HG03442 (cell line): ENCODE results near the gene CNTN4.

ENCODE experiments used
- ATAC-seq: cut with Tn5 transposase; IDR thresholded peaks from one replicate; pipeline ENCODE4 v1.9.1; 2021; ENCODE audit warnings: mild to moderate bottlenecking, moderate library complexity; ENCODE audit not compliant: unreplicated experiment

Gene CNTN4

DNA sequence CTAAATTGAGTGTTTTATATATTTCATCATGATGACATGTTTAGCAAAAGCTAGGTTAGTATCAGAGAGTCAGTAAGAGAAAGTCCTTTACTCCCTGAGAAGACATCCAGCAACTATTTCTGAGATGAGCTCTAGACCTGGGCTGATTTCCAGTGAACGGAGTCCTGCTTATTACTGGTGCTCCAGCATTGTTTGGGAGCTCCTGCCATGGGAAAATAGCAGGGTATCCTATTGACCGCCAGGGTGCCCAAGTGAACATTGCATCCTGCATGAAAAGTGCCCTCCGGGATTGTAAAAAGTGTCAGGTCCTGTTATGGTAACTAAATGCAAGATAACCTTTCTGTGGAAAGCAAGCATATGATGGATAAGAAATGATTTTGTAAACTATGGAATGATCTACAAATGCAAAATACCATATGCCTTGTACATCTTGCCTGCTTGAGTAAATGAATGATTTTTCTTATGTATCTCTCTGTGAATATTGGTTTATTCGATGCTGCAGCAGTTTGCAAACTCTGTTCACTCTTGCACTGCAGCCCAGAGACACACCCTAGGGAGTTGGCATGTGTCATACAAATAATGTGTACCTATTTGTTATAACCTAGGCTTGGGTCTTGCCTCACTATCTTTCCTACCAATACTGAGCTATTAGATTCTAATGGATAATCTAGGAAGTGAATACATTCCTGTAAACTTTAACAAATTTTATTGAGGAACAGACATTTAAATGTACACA is 914.8 kb downstream of the CNTN4 start:
- no peak for ATAC-seq

- peak; percentile 86 for ATAC-seq
Observed at GRCh38 chr3:3015185-3016089, 916.8 kb downstream of the CNTN4 start.

DNA sequence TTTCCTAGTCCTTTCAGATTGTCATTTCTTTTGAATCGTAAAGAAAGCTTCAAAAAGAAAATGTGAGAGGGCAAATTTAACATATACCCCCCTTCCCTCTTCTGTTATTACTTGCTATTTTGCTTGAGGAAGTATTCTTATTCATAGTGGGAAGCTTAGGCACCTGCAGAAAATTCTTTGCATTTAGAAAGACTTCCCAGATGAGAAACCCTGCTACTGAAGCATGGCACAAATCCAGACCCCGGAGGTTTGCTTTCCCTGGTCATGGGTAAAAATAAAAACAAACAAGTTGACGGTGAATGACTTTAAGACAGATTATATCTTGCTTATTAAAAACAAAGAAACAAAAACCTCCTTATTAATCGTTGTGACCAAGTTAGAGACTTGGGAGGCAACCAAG is 917.6 kb downstream of the CNTN4 start:
- no peak for ATAC-seq

DNA sequence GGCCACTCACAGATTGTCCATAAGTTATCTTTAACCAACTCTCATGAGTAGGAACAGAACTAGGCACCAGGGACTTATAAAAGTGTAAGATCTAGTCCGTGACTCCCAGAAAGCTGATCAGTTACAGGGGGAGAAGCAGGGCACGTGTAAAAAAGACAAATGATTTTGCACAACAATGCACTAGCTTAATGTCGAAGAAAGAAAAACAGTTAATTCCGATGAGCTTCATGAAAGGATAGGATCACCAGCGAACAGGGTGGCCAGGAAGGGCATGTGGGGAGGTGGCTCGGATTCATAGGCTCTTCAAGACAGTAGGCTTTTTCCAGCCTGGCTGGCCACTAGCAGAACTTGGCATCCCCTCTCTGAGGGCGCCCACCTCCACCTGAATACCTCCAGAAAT is 921.5 kb downstream of the CNTN4 start:
- no peak for ATAC-seq

DNA sequence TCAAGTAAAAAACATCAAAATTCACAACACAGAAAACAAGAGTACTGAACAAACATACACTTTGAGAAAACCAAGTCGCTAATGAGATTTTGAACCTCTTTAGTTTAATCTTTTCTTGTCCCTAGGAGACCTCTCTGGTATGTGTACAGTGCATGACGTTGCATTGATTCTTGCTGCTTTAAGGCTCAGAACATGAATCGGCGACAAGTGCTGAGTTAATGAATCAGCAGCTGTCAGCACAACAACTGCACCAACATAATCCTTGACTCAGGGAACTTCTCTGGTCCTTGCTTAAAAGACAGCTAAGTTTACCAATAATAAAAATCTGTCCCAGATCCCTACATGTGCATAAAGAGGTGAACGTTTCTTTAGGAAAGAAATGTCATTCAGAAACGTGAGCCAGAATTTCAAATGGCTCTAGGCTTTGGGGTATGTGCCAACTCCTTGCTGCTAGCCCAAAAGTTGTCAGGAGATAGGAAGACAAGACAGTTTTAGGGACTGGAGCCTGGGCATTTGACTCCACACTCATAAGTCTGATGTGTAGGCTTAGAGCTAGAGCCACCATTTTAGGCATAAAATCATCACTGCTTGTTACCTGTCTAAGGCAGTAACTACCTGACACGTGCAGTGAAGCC is 924.6 kb downstream of the CNTN4 start:
- ATAC-seq = no peak

- ATAC-seq = peak; percentile 98
Observed at GRCh38 chr3:3027976-3028567, 929.4 kb downstream of the CNTN4 start.

DNA sequence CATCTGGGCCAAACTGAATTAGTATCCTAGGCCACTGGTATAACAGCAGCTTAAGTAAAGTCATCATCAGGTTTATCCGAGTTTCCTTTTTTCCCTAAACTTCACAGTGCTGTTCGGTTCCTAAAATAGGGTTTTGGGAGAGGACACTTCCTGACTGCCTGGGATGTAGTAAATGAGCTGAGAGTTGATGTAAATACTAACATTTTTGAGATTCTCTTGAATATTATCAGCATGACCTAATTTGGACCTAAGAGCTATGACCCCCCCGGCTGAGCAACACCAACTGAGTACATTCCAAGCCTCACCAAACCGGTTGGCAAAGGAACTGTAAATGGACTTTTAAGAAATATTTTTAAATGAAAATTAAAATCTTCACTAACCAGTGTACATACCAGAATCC is 932.7 kb downstream of the CNTN4 start:
- ATAC-seq = no peak

- ATAC-seq = no peak
Observed at GRCh38 chr3:3037156-3037555, 938.5 kb downstream of the CNTN4 start.

DNA sequence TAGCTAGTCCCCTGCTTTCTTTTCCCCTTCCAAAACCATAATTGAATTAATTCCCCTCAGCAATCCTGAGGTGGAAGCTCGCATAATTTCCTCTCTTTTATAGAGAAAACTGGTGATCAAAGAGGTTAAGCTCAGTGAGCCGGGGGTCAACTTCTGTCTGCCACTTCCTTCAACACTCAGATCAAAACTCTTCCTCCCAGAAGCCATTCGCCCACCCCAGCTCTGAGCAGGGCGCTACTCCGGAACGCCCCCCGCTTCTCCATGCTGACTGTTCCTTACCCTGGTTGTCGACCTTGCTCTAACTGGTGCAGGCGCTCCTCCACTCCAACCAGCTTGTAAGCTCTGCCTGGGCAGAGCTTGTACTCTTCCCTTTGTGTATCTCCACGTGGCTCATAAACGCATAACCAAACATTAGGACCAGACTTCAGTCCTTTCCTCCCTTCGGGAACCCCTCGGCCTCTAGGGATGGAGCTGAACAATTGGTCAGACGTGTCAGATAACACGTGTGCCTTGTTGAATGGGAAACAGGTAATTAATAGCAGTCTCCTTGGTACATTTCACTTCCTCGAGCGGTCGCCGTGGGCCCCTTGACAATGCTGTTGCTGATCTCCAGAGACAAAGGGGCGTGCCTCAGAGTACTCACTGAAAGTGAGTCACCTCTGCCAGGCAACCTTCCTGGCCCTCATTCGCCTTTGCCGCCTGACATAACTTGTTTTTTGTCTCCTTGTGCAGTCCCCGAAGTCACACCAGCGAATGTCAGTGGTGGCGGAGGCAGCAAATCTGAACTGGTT is 939.7 kb downstream of the CNTN4 start:
- peak; percentile 46 for ATAC-seq

- no peak for ATAC-seq
Observed at GRCh38 chr3:3053974-3054373, 955.3 kb downstream of the CNTN4 start.

GRCh38 chr3:3059645-3060044 is 961.0 kb downstream of the CNTN4 start:
- ATAC-seq = no peak

GRCh38 chr3:3064297-3064696 is 965.6 kb downstream of the CNTN4 start:
- no peak for ATAC-seq

DNA sequence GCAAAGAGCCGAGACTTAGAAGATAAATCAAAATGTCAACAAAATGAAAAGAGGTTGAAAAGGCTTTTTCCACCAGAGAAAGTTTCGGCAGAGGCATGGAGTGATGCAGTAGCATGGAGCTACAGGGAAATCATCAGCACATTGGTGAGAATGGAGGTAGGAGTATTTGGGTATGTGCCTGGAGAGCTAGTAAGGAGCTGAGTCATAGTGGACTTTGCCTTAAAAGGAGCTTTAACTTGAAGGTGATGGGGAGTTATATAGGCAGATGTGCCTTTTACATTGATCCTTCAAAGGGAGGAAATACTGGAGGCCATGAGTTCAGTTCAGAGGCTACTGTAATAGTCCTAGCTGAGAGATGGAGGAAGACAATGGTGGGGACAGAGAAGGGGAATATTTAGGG is 967.2 kb downstream of the CNTN4 start:
- ATAC-seq = no peak

GRCh38 chr3:3066378-3066777 is 967.7 kb downstream of the CNTN4 start:
- peak; percentile 59 for ATAC-seq

DNA sequence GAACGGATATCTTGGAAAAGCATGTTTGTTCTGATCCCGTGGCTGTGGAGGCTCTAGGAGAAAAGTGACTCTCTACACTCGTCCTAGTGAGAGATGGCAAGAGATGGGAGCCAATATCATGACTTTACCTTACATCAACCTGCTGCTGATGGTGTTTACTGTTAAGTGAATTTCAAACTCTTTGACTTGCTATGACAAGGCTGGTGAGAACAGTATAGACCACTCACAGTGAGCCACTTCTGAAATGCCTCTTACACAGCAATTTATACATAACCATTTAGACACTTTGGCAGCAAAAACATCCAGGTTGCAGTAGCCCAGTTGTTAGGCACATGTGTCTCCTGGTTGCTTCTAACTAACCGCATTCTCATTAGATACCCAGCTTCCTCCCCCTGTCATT is 968.2 kb downstream of the CNTN4 start:
- ATAC-seq = no peak

DNA sequence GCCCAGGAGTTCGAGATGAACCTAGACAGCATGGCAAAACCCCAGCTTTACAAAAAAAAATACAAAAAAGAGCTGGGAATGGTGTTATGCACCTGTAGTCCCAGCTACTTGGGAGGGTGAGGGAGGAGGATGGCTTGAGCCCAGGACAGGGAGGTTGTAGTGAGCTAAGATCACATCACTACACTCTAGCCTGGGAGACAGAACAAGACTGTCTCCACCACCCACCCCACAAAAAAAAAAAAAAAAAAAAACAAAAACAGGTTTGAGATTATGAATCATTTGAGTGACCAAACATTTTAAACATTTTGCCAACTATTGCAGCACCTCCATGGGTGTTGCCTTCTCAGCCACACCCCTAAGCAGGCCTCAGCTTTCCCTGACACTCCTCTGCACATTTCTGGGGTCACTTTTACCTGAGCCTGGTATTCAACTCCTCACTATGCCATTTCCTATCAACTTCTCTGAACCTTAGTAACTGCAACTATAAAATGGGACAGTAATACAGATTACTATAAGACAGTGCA is 969.8 kb downstream of the CNTN4 start:
- ATAC-seq = no peak

DNA sequence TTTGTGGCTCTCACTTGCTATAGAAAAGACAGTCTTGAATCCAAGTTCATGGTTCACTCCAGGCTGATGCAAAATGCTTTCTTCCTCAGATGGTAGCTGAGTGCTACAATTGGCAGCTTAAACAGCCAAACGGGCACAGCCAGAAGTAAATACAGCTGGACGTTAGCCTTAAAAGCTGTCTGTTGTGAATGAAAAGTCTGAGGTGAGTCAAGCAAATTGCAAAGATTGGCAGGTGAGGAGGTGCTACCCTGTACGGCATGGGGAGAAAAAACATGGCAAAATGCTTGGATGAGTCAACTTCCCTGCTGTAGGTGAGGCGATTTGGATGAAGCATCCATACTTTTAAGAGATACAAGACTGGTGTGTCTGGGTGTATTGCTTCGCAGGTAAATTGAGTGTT is 971.1 kb downstream of the CNTN4 start:
- no peak for ATAC-seq

GRCh38 chr3:3071136-3071535 is 972.5 kb downstream of the CNTN4 start:
- no peak for ATAC-seq

DNA sequence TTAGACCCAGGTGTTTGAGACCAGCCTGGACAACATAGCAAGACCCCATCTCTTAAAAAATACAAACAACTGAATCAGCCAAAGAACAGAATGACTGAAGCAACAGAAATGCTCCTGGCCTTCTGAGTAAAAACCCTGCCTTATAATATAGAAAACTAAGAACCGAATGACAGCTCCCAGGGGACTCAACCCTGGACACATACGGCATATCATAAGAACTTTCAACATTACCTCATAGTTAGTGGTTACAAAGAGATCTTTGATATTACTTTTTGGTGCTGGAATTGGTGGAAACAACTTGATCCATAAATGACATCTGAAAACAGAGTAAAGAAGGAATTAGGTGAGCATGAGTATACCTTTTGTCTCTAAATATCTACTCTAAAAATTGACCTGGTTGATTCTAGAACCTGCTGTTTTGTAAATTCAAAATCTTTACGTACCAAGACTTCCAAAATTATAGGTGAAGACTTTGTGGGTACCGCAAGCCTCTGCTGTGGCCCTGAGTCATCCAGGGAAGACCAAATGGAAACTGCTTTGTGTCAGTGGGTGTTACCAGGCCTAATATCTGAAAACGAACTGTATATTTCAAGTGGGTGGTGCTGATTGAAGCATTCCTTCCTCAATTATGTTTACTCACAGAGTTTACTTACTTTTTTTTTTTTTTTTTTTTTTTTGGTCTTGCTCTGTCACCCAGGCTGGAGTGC is 976.0 kb downstream of the CNTN4 start:
- peak; percentile 88 for ATAC-seq

DNA sequence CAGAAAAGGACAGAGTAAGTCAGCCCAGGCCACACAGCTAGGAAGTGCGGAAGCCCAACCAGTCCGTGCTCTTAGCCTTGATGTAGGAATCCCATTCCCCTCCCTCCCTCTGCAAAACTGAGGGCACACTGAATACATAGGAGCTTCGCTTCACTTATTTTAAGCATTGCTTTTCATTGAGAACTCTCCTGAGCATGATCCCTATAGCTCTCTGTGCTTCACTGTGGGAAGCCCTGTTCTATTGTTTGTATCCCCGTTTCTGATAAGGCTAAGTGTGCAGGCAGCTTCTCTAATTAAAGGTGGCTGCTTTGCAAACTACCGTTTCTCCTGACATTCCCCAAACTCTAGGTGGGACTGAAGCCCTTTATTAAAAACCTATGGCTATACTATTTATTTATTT is 981.6 kb downstream of the CNTN4 start:
- ATAC-seq = no peak
